CD4-positive, alpha-beta T cell treated with Interleukin-17A for 1 hour (primary cell): ENCODE measurements around the gene TRIM41.
"Not testable (repeated sequence)": the region's sequence is repeated elsewhere in the genome, so short reads cannot be mapped to it uniquely, and the experiment has no call there.

Experiments used
- DNase-seq: peaks from one replicate; pipeline ENCODE4 v3.0.0-alpha.2; 2020

The TRIM41 gene

DNA sequence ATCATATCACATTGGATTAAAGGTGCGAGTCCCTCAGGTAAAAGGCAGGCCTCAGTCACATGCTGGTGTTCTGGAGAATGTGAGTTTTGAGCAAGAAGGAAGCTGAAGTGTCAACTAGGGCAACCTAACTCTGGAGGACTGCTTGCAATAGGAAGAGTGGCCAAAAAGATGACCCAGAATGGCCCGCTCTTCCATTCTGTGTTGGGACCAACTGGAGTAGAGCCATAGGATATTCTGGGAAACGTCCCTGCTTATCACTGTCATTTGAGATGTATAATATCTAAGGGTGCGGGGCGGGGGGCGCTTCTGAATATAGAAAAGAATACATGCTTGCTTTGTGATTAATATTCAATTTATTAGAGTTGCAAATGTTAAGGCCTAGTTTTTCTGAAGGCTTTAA, 11.0 kb upstream of the TRIM41 start:
- DNase-seq, result no peak

DNA sequence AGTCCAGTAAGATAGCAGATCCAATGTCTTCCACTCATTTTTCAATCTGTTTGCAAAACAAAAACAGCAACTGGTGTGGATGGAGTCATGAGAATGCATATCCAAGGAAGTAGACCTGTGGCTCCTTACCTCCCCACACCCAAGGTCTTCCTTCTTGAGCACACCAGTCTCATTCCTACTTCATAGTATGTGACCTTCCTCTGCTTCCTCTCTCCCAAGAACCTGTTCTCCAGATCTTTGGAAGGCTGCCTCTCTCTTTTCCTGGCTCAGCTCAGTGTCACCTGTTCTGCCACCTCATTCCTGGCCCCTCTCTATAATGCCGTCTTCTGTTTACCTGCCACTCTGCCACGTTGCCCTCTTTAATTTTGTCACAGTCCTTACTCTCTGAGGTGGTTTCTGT, 10.1 kb upstream of the TRIM41 start:
- no peak for DNase-seq

DNA sequence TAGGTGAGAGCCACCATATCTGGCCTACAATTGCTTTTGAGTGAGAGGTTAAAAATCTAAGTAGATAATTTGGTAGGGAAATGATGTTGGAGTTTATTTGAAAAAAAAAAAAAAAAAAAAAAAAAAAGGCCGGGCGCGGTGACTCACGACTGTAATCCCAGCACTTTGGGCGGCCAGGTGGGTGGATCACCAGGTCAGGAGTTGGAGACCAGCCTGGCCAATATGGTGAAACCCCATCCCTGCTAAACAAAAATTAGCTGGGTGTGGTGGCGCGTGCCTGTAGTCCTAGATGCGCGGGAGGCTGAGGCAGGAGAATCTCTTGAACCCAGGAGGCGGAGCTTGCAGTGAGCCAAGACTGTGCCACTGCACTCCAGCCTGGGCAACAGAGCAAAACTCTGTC, 8.8 kb upstream of the TRIM41 start:
- not testable (repeated sequence) for DNase-seq

DNA sequence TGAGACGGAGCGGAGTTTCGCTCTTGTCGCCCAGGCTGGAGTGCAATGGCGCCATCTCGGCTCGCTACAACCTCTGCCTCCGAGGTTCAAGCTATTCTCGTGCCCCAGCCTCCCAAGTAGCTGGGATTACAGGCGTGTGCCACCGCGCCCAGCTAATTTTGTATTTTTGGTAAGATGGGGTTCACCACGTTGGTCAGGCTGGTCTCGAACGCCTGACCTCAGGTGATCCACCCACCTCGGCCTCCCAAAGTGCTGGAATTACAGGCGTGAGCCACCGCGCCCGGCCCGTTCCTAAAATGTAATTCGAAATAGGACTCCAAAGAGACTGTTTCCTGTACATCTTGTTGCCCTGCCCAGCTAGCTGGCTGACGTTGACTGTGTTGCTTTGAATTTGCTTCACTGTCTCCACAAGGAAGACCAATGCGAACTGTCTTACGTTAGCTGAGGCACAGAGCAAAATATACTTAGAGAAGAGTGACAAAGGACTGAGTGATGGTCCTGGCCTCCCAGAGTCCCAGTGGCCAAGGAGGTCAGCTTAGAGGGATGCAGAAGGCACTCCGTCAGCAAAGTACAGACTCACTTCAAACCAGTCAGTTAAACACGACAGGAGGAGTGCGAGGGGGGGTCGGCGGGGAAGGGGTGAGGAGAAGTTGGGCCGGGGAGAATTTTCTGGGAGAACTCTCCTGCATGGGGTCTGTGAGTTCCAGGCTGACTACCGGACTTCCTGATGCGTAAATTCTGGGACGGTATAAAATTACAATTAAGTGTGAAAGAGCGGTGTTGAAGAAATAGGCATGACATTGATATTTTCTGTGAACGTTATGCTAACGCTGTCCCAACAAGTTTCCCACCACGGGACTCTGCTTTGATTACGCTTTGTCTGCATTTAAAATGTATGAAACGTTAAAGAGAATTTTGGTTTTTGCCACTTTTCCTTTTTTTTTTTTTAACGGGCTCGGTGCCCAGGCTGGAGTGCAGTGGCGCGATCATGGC, 6.8 kb upstream of the TRIM41 start:
- DNase-seq, result peak; percentile 50

DNA sequence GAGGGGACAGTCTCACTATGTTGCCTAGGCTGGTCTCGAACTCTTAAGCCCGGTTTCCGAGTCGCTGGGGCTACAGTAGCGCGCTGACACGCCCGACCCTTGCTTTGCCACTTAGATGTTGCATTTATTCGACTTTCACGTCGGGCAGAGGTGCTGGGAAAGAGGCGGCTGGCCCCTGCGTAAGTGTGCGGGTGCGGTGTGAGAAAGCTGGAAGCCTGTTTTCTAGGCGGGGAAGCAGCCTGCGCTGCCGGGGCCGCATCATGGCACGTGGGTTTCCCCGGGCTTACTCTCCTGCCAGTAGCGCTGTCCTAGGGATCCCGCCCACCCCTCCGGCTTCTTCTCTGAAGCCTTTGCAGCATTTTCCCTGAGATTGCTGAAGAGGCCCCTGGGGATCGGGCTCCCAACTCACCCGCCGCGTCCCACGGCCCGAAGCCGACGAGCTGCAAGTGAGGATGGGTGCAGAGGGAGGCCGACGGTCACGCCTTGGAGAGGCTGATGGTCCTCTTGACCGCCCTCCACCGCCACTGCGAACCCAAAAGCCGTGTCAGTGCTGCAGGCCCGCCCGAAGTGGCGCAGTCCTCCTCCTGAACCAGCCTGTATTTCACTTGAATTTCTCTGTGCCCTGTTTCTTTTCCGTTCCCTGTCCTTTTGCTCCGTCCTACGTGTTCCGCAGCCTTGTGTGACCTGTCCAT, 5.8 kb upstream of the TRIM41 start:
- peak; percentile 75 for DNase-seq

DNA sequence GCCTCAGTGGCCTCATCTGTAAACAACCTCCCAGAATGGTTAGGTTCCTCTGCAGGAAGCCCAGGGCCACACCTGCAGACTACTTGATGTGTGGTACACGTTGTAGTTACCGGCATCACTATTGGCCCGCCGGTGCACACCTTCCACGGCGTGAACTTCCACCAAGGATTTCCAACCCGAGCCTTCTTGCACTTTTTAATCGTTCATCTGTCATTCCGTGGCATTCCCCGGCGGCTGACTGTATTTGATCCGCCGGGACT, 5.3 kb upstream of the TRIM41 start:
- DNase-seq, result peak; percentile 64

DNA sequence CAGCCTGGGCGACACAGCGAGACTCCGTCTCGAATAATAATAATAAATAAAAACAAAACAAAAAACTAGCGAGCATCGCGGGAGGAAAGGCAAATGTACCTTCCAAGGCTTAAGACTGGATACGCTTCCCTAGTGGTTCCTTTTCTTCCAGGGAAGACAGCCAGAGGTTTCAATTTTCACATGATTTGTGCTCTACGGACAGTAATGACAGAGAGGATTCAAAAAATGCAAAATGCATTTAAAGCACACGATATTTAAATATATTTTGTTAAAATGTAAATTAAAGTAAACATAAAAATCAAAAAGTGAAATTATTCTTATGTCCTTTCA, 4.3 kb upstream of the TRIM41 start:
- no peak for DNase-seq

DNA sequence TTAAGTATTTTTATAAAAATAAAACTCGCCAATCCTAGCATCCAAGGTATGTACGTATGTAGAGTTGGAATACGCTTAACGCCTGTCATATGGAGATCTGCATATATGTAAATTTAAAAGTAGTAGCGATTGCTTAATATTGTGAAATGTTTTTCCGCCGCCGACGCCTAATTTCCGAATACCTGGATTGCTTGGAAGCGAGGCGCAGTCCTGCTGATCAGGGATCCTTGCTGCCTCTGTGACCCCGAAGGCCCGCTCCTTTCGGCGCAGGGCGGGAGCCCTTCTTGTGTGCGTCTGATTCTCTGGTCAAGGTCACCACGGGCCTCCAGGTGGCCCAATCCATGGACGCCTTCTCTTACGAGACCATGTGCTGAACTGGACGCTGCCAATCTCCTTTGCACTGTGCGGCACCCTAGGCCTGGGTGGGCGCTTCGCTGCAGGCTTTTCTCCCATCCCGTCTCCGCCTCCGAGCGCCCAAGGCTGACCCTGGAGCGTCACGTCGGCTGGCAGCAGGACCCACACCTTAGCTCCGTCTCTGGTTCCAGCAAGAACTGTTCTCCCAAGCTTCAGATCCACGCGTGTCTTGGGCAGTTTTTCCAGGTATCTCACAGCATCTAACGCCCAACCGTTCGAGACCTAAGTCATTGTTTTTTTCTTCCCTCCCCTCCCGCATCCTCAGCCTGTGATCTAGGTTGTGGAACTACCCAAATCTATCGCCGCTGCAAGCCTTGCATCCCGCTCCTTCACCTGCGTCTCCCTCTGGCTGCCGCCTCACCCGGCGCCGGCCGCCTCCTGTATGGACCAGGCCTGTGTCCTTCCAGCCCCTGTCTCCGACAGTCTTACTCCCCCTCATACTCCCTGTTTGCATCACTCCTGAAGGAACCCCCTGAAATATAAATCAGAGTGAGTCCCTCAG, 3.6 kb upstream of the TRIM41 start:
- DNase-seq, result no peak

DNA sequence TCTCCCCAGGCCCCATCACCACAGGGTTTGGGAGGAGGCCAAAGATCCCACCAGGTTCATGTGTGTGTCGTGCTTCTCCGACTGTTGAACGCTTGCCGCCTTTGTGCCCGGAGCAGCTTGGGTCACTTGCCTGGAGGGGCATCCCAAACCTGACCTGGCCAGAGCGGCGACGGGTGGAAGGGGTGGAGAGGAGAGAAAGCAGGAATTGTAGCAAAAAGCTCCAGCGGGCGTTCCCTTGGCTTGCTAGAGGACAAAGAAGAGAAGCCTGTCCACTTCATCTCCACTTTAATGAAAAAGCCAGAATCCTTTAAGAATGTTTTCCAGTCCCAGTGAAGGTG, 2.9 kb upstream of the TRIM41 start:
- DNase-seq, result no peak

DNA sequence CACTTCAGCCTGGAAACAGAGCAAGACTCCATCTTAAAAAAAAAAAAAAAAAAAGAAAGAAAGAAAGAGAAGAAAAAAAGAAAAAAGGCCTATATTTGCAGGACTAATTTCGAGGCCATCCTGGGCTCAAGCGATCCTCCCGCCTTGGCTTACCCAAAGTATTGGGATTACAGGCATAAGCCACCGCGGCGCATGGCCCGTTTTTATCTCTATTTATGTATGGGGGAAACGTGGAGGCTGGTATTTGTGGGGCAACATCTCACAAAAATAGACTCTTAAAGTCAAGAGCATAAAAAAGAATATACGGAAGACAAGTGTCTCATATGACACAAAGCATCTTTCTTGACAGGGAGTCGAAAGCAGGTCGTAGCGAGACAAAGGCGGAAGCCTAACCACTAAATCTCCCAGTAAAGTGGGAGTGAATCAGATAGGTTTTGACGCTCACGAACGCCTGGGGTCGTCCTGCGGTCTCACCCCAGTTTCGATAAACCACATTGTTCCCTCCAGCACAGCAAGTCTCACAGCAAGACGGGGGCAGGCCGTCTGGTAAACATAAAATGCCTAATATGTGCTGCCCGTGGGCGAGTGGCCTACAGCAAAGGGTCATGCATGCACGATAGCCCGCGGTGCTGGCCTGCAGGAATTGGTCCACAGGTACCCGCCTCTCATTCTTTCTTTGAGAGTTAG, 1.8 kb upstream of the TRIM41 start:
- DNase-seq, result peak; percentile 79

DNA sequence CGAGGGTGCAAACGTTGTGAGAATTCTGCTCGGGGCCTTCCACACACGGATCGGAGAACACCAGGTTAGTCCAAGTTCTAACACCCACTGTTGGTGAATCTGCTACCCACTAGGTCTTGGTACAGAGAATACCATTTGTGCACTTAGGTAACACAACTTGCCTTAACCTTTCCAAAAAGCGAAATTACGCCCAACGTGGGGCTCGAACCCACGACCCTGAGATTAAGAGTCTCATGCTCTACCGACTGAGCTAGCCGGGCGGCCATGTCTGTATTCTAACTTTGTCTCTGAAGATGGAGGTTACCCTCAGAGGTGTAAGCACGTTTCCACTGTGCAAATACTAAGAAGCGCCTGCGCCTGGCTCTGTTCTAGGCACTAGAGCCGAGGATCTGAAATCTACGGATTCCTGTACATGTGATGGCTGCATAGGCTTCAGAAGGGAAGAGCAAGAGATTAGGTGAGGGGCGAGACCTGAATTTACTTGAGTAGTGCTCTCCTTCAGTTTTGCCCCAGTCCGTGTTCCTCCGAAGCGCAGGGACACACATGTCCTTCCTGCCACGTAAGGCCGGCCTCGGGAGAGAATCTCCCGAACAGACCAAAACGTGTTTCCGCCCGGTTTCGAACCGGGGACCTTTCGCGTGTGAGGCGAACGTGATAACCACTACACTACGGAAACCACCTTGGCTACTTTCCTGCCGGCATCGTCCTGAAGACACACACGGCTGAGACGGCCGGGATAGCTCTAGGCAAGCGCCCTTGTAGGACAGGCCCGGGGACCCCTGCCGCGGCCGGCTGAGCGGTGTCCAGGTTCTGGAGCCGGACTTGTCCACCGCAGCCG, 1.1 kb upstream of the TRIM41 start:
- peak; percentile 97 for DNase-seq

DNA sequence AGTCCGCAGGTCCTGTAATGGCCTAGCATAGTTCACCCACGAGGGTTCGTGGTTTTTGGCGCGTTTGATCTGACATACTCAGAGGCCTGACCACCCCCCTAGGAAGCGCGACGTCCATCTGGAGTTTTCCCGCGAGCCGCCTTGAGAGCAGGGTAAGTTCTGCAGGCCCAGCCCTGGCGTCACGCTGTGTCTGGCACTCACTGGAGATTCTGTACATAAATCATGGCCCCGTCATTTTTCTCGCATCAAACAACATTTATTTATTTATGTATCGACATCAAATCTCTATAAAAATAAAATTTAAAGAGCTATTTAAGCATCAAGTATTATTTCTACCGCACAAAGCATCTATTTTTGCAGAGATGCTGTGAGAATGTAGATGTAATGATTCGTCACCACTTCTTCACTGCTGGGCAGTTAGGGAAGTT, 437 bp upstream of the TRIM41 start:
- no peak for DNase-seq

DNA sequence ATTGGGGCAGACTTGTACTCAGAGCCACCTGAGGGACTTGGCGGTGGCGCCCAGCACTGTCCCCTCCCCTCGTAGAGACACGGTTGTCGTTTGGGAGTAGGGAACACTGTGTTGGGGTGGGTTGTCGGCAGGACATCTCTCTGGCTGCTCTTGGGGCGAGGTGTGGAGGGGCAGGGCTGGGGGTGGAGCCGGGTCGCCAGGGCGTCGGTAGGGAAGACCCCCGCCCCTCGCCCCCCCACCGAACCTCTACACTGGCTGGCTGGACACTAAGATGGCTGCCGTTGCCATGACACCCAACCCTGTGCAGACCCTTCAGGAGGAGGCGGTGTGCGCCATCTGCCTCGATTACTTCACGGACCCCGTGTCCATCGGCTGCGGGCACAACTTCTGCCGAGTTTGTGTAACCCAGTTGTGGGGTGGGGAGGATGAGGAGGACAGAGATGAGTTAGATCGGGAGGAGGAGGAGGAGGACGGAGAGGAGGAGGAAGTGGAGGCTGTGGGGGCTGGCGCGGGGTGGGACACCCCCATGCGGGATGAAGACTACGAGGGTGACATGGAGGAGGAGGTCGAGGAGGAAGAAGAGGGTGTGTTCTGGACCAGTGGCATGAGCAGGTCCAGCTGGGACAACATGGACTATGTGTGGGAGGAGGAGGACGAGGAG, 778 bp downstream of the TRIM41 start:
- no peak for DNase-seq

DNA sequence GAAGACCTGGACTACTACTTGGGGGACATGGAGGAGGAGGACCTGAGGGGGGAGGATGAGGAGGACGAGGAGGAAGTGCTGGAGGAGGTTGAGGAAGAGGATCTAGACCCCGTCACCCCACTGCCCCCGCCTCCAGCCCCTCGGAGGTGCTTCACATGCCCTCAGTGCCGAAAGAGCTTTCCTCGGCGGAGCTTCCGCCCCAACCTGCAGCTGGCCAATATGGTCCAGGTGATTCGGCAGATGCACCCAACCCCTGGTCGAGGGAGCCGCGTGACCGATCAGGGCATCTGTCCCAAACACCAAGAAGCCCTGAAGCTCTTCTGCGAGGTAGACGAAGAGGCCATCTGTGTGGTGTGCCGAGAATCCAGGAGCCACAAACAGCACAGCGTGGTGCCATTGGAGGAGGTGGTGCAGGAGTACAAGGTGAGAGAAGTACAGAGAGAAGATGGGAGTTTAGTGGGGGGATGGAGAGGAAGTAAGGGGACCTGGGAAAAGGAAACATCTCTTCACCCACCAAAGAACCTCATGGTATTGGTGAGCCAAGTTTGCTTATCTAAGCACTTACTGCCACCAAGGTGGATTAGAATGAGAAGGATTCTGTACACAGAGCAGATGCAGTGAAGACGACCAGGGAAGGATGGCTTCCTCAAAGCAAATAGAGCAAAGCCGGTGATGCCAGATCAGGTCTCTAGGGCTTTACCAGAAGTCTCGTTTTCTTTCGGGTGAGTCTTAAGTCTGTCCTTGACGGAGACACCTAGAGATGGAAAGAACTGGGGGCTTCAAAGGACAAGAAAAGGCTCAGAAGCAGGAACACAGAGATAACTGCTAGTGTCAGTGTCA, 1.5 kb downstream of the TRIM41 start:
- peak; percentile 60 for DNase-seq

DNA sequence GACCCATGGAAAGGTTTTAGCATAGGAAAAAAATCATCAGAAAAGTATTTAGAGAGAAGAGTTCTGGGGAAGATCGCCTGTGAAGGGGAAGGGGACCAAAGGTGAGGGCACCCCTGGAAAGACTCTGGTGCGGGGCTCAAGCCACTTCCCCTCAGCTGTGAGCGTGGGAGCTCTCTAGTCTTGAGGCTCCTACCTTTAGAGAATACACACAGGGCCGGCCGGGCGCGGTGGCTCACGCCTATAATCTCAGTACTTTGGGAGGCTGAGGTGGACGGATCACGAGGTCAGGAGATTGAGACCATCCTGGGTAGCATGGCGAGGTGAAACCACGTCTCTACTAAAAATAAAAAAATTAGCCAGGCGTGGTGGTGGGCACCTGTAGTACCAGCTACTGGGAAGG, 6.9 kb downstream of the TRIM41 start:
- no peak for DNase-seq

DNA sequence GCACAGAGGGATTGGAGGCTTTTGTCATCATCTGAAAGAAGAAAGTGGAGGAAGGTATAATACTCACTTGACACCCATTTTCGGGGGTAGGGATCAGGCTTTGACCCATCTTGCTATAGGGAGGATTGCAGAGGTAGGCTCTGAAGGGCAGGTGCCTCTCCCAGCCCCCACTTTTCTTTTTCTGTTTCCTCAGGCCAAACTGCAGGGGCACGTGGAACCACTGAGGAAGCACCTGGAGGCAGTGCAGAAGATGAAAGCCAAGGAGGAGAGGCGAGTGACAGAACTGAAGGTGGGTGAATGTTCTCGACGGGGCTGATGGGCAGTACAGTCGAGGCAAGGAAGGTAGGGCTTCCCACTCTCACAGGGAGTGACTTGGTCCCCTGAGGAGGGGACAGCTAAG, 7.5 kb downstream of the TRIM41 start:
- no peak for DNase-seq

DNA sequence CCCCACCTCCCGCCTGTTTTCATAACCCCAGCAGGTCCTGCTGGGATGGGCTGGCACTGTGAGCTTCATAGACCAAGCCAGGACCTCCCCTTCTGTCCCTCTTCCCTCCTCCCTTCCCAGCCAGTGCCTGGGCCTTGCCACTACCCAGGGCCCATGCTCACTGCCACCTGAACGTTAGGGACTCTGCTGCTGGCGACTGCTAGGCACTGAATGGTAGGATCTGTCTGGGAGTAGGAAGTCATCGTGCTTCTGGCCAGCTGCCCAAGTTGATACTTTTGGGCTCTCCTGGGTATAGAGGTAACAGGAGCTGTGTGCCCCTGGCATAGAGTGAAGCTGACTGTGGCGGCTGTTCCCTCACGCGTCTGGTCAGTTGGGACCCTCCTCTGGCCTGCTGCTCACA, 8.4 kb downstream of the TRIM41 start:
- DNase-seq, result no peak

DNA sequence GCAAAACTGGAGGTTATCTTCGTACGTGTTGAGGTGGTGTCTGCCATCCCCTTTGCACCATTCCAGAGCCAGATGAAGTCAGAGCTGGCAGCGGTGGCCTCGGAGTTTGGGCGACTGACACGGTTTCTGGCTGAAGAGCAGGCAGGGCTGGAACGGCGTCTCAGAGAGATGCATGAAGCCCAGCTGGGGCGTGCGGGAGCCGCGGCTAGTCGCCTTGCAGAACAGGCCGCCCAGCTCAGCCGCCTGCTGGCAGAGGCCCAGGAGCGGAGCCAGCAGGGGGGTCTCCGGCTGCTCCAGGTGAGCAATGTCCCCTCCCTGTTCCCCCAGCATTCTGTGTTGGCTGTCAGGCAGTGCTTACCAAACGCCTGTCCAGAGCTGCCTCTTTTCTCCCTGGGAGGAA, 9.5 kb downstream of the TRIM41 start:
- DNase-seq, result no peak

DNA sequence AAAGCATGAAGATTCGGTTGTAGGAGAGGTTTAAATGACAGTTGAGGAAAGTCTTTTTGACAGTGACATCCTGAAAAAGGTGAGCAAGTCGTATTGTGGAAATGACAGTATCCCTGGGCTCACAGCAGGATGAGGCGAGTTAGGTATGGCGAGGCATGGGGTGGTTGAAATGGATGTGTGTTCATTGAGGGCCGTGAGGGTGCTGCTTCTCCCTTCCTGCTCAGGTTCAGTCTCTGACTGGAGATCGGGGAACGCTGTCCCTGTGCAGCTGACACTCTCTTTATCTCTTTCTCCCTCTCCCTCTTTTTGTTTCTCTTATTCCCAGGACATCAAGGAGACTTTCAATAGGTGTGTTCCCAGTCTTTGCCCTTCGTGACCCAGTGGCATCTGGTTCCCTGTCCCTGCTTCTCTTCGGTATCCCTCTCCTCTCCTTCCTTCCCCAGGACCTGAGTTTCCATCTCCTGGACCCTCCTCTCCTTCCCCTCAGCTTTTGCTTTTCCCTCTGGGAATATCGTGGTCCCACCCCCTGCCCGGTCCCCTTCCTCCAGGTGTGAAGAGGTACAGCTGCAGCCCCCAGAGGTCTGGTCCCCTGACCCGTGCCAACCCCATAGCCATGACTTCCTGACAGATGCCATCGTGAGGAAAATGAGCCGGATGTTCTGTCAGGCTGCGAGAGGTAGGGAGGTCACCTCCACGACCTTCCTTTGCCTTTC, 10.2 kb downstream of the TRIM41 start:
- DNase-seq, result no peak
